BE2C (cell line): ENCODE results near the gene CATSPERZ.

Experiments used
- DNase-seq: peaks from one replicate; pipeline ENCODE4 v3.0.0-alpha.2; 2020
- H3K27me3 ChIP-seq: fragments of 250-450 bp; sonication (Bioruptor Pico); 2 replicates; pipeline ENCODE4 v1.5.1; 2020; ENCODE audit warnings: mild to moderate bottlenecking
- H3K36me3 ChIP-seq: fragments of 250-450 bp; sonication (Bioruptor Pico); 2 replicates; pipeline ENCODE4 v1.5.1; 2020; ENCODE audit warnings: mild to moderate bottlenecking
- H3K4me1 ChIP-seq: fragments of 250-450 bp; sonication (Bioruptor Pico); 2 replicates; pipeline ENCODE4 v1.5.1; 2020
- H3K4me3 ChIP-seq: 2 replicates; pipeline ENCODE4 v1.5.1; 2011; ENCODE audit warnings: low read depth, low read length
- H3K9me3 ChIP-seq: fragments of 250-450 bp; sonication (Bioruptor Pico); 2 replicates; pipeline ENCODE4 v1.5.1; 2020
- TF ChIP-seq, protein P1 (sequence below): IDR thresholded peaks from 2 replicates; pipeline ENCODE4 v1.5.1; 2012; ENCODE audit warnings: mild to moderate bottlenecking, low read depth, low read length

The CATSPERZ gene

DNA sequence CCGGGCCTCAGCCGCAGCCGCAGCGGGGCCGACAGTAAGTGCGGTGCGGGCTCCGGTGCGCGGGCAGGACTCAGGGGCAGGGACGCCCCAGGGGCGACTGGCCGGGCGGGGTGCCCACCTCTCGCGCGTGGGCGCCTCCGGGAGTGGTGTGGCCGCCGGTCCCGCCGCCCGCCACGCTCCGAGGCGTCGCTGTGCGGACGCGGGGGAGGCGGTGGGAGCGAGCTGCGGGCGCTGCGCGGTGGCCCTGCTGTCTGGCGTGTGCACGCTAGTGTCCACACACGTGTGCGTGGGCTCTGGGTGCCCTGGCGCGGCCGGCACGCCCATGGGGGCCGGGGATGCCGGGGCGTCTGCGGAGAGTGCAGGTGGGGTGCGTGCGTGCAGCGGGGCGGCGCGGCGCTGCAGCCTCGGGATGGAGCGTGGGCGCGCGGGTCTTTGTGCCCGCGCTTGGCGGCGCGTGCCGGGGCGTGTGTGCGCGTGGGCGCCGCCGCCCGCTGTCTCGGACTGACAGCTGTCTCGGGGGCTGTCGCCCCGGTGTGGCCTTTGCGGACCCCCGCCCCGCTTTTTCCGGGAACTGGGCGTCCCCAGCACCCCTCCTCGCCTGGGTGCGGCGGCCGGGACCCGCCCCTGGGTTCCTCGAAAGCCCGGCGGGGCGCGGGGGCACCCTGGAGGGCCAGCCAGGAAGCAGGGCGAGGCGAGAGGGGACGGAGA is 8.3 kb upstream of the CATSPERZ start:
- Histone ChIP-seq H3K4me3 (no peak overlapping the region), H3K9me3 (no peaks in the 10 kb centered on the region), H3K4me1 (no peaks in the 10 kb centered on the region), H3K27me3 (peaks cover 45% of the 10 kb centered on the region), H3K36me3 (no peaks in the 10 kb centered on the region)
- TF ChIP-seq, protein P1, sequence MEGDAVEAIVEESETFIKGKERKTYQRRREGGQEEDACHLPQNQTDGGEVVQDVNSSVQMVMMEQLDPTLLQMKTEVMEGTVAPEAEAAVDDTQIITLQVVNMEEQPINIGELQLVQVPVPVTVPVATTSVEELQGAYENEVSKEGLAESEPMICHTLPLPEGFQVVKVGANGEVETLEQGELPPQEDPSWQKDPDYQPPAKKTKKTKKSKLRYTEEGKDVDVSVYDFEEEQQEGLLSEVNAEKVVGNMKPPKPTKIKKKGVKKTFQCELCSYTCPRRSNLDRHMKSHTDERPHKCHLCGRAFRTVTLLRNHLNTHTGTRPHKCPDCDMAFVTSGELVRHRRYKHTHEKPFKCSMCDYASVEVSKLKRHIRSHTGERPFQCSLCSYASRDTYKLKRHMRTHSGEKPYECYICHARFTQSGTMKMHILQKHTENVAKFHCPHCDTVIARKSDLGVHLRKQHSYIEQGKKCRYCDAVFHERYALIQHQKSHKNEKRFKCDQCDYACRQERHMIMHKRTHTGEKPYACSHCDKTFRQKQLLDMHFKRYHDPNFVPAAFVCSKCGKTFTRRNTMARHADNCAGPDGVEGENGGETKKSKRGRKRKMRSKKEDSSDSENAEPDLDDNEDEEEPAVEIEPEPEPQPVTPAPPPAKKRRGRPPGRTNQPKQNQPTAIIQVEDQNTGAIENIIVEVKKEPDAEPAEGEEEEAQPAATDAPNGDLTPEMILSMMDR = no peak
- no peak for DNase-seq

DNA sequence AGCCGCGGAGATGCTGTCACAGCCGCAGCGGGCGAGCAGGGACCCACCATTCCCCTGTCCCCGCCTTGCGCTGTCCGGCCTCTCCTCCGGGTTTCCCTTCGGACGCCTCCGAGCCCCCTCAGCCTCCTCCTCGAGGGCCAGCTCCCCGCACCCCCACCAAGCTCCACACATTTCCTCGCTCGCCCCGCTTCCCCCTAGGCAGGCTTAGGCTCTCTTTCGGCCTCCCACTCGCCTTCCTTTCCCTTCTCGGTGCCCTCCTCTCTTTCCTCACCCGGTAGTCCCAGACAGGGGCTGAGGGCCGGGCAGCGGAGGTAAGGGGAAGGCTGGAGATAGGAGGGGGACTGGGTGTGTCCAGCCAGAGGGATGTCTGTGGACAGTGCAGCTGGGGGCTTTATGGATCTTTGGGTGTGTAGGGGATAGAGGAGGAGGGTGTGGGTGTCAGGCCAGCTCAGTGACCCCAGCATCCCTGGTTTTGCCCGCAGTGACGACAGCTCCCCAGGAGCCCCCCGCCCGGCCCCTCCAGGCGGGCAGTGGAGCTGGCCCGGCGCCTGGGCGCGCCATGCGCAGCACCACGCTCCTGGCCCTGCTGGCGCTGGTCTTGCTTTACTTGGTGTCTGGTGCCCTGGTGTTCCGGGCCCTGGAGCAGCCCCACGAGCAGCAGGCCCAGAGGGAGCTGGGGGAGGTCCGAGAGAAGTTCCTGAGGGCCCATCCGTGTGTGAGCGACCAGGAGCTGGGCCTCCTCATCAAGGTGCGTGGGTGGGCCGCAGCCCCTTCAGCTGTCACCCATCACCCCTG is 7.5 kb upstream of the CATSPERZ start:
- H3K4me3 ChIP-seq = no peak overlapping the region
- H3K9me3 ChIP-seq = no peaks in the 10 kb centered on the region
- H3K27me3 ChIP-seq = peaks cover 51% of the 10 kb centered on the region
- TF ChIP-seq, protein P1 = no peak
- H3K4me1 ChIP-seq = no peaks in the 10 kb centered on the region
- H3K36me3 ChIP-seq = no peaks in the 10 kb centered on the region
- DNase-seq = no peak

DNA sequence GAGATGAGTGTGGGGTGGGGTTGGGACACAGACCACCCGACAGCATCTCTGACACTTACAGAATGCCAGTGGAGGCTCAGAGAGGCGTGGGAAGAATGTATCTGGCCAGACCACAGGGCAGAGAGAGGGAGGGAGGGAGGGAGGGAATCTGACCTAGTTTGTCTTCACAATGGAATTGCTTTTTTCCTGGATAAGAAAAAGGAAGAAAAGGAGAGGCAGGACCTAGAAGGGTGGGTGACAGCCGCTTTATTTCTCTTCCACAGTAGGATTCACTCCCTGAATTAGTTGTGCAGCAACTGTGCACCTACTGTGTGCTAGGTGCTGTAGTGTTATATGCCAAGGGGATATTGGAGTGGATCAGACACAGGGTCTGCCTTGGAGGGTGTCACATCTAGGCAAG is 5.4 kb upstream of the CATSPERZ start:
- TF ChIP-seq, protein P1 = no peak
- no peaks in the 10 kb centered on the region for H3K4me1 ChIP-seq
- H3K36me3 ChIP-seq = no peaks in the 10 kb centered on the region
- H3K27me3 ChIP-seq = peaks cover 70% of the 10 kb centered on the region
- H3K9me3 ChIP-seq = no peaks in the 10 kb centered on the region
- DNase-seq = no peak
- no peak overlapping the region for H3K4me3 ChIP-seq

DNA sequence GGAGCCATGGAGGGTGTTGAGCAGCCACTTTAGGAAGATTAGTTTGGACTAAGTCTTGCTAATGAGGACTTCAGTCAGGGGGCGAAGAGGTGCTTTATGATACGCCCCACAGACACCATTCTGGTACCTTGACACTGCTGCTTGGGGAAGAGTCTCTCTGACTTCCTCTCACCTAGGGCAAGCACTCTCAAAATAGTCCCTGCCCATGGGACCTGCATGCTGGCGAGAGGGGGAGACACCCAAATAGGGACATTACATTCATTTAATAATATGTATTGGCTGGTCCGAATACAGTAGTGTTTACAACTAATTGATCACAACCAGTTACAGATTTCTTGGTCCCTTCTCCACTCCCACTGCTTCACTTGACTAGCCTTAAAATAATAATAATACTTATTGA is 4.4 kb upstream of the CATSPERZ start:
- TF ChIP-seq, protein P1 = no peak
- Histone ChIP-seq H3K4me3 (no peak overlapping the region), H3K27me3 (peaks cover 73% of the 10 kb centered on the region), H3K36me3 (no peaks in the 10 kb centered on the region), H3K9me3 (no peaks in the 10 kb centered on the region), H3K4me1 (no peaks in the 10 kb centered on the region)
- no peak for DNase-seq

DNA sequence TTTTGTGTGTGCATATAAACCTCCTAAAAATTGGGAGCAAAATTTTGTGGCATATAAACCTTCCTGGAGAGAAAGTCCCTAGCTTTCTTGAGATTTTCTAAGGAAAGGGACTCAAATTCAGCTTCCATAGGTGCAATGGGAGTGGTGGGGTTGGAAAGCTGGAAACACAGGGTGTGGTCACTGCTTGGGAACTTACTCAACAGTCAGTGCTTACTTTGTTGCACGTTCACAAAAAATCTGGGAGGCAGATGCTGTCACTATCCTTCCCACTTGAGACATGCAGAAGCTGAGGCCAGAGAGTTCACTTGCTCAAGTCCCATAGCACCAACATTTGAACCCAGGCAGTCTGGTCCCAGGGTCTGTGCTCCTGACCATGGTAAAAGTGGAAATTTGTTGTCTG is 3.9 kb upstream of the CATSPERZ start:
- peaks cover 70% of the 10 kb centered on the region for H3K27me3 ChIP-seq
- no peaks in the 10 kb centered on the region for H3K4me1 ChIP-seq
- no peak for DNase-seq
- TF ChIP-seq, protein P1 = no peak
- no peaks in the 10 kb centered on the region for H3K36me3 ChIP-seq
- H3K9me3 ChIP-seq = no peaks in the 10 kb centered on the region
- no peak overlapping the region for H3K4me3 ChIP-seq
